GM19438 (cell line): Measurements from ENCODE around the gene ANO2.
"Not testable (repeated sequence)": the region's sequence is repeated elsewhere in the genome, so short reads cannot be mapped to it uniquely, and the experiment has no call there.

Experiments used
- ATAC-seq: cut with Tn5 transposase; IDR thresholded peaks from one replicate; pipeline ENCODE4 v1.9.1; 2021; ENCODE audit warnings: low read depth; ENCODE audit not compliant: unreplicated experiment

The ANO2 gene

DNA sequence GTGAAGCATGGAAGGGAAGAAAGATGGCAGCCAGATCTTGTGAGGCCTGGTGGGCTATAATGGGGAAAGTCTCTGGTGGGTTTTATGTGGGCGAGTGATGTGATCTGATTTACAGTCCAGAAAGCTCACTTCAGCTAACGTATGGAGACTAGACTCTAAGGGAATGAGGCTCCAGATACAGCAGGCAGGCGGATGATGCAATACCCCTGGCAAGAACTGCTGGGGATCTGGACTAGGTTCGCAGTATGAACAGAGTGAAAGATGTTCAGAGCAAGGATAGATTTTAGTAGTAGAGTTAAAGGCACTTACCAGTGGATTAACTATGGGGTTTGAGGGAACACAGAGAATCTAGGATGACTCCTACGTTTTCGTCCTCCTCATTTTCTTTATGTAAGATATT, 253.1 kb downstream of the ANO2 start:
- no peak for ATAC-seq

DNA sequence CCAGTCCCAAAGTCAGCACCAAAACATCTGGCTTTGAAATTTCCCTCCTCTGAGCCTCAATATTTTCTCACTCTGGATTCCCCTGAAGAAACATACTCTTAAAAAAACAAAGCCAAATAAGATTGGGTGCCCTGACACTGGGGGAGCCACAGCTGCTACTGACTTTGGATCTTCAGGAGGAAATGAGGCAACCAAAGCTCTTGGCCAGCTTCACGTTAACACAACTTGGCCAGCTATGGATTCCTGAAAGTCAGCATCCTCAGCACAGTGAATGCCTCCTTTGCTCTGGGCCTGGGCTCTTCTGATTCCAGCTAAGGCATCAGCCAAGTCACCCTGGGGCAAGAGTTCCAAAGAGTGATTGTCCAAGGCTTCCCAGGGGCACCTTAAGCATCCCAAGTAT, 254.8 kb downstream of the ANO2 start:
- no peak for ATAC-seq

DNA sequence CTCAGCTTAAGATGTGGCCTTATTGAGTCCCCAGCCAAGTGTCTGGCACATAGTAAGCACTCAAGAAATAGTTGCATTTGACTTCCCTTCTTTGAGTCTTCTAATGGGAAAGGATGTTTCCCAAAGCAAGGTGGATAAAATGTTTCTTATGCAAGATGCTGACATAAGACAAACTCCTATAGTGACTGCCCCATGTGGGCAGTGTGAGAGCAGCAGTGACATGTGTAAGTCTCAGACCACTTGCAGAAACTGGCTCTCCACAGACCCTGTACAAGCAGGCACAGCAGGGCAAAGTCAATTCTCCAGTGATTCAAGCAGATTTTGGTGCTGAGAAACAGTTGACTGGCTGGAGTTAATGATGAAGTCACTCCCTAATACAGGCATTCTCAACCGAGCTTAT, 255.3 kb downstream of the ANO2 start:
- ATAC-seq = no peak

DNA sequence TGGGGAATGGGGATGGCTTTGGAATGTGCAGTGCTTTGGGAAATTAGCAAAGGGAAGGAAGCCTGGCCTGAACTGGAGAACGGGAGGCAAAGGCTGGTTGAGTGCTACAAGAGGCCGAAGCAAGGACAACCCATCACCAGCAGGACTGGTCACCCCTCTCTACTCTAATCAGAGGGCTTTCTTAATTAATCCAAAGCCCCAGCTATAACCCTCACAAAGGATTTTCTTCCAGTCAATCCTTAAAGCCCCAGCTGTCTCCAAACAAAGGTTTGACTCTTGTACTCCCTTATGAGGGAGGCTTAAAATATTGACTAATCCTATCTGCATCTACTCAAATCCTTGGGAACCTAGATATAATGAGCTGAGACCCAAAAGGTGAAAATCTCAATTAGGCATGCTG, 256.8 kb downstream of the ANO2 start:
- ATAC-seq = no peak

DNA sequence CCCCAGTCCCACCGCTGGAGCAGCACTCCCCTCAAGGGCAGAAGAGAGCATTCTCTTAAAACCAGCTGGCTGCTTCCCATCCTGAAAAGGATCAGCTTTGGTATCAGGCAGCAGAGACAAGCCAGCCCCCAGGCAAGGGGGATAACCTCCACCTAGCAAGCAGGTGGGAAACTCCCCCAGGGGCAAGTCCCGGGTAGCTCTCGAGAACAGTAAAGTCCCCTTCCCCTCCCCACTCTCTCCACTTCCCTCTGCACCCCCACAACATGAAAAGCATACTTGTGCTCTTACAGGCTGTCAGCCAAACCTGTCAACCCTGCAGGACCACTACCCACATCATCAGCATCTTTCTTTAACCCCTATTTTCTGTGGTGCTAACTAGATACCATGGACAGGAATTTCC, 259.1 kb downstream of the ANO2 start:
- ATAC-seq = no peak

DNA sequence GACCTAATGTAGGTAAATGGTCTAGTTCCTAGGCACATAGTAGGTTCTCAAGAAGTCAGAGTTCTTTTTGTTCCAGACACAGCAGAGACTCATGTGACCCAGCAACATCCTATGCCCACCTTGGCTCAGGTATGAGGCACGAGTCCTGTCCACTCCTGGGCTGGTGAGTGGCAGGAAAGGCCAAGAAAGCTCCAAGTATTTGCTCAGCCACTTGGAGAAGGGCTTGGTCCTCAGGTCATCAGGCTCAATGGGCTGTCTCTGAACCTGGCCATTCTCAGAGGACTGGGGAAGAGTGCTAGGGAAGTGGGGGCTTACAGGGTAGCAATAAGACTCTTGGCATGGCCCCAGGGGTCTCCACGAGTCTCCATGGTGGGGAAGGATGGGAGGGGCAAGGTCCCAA, 260.1 kb downstream of the ANO2 start:
- no peak for ATAC-seq

DNA sequence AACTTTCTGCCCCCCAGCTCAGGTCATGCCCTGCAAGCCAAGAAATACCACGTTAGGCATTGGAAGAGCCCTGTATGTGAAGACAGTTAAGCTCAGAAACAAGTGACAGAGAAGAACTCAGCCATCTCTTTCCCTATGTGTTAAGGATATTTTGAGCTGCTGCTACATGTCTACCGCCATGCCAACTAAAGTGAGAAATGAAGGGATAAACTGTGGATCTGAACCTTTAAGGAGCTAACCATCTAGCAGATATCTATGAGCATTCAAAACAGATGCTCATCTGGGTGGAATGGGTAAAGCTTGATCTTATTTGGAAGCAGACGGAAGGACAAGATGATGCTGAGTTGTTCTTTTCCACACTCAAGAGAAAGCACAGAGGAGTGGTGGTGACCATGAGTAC, 262.5 kb downstream of the ANO2 start:
- ATAC-seq = no peak

DNA sequence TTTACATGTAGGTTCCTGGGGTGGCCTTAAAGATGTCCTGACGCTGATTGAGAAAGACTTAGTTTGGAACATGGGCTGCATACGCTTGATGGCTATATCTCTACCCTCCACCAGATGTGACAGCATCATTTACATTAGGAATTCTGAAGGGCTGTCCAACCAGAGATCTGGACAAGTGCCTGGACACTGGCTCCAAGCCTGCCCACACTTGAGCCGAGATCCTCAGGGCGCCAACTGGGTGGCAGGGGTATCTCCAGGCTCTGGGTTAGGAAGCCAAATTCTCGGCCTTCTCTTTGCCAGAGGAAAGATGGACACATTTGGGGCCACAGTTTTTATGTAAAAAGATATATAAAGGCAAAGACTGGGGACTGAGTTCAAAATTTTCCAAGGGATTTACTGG, 266.9 kb downstream of the ANO2 start:
- no peak for ATAC-seq

DNA sequence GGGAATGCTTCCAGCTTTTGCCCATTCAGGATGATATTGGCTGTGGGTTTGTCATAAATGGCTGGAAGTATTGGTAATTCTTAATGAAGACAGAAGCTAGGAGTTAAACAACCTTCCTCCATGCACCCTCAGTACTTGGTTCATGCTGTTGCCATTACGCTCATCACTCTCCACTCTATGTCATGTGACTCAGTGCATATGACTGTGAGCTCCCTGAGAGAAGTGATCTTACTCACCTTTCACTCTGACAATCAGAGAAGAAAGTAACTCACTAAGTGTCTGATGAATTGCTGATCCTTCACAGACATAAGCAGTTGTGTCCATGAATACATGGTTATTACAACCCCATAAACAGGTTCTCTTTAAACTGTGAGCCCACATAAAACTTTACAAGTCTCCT, 275.4 kb downstream of the ANO2 start:
- not testable (repeated sequence) for ATAC-seq

DNA sequence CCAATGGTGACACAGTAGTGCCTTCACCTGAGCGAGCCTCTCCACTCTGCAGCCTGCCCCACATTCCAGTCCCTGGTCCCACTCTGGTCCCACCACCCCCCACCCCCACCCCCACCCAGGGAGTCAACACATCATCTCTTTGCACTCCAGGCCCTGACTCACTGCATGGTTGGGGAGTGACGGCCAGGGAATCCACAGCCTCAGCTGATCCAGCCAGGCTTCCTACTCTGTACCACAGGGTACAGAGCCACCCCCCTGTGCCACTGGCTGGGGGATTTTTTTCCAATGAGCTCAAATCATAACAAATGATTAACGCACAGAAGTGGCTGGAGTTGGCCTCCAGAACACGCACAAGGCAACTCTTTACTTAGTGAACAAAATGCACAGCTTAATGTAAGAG, 279.4 kb downstream of the ANO2 start:
- ATAC-seq = no peak

DNA sequence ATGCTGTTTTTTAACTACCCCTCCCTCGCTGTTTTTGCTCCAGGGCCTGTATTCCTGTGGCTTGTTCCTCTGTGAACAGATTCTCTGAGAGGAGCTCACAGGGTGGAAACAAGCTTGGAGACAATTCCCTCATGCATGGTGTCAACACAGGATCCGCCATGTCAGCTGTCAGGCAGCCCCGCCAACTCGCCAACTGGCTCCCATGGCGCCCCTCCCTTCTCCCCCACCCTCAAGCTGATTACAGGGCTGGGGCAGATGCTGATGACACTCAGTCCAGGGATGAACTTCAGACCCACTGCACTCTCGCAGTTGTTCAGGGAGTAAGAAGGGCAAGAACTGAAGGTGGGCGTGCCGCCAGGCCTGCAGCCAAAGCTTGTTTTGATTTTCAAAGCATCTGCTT, 283.2 kb downstream of the ANO2 start:
- ATAC-seq = no peak

DNA sequence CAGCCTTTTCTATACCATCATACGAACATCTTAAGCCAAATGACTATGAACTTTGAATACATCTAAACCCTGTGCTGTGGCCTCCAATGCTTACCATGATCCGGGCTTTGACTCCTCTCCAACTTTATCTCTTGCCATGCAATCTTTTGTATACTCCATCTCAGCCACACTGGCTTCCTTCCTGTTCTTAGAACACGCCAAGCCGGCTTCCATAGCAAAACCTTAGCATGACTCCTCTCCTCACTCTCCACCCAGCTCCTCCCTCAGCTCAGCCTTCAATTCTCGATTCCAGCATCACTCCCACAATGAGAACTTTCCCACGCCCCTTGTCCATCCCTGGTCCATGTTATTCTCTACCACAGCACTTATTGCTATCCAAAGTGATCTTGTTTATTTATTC, 284.8 kb downstream of the ANO2 start:
- ATAC-seq = no peak

DNA sequence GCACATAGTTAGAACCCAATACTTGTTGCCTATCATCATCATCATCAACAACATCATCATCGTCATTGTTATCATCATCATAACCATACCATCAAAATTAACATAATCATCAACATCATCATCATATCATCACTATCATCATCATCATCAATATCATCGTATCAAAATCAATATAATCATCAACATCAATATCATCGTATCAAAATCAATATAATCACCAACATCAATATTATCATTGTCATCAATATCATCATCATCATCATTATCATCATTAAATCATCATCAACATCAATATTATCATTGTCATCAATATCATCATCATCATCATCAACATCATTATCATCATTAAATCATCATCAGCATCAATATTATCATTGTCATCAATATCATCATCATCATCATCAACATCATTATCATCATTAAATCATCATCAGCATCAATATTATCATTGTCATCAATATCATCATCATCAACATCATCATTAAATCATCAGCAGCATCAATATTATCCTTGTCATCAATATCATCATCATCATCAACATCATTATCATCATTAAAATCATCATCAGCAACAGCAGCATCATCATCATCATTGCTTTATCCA, 286.6 kb downstream of the ANO2 start:
- not testable (repeated sequence) for ATAC-seq

DNA sequence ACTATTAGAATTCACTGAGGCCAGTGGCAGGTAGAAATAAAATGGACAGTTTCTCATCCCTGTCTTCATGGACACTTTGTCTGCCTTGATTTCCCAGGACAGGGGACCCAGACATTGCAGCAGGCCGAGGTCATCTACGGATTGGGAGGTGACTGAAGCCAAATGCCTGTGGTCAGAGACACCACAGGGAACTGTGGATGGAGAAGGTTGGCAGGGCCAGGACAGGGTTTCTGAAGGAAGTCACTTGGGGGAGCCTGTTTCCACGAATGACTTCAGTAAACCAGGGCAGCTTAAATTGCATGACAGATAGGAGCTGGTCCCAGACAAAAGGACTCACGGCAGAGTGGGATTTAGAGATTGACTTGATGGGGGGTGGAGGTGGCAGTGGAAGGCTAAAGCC, 288.2 kb downstream of the ANO2 start:
- ATAC-seq = no peak

DNA sequence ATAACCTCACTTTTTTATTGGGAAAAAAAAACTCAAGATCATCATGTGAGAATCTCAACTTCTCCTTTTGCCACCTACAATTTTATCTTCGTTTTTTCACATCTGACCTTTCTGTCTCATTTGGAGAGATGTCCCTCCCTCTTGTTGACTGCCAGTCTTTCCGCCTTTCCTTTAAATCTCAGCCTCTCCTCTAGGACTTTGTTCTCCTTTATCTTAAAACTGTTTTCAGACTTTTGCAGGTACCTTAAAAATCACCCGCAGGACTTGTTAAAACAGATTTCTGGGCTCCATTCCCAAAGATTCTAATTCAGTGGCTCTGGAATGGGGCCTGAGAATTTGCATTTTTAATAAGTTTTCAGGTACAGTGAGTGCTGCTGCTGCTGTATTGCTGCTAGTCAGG, 289.9 kb downstream of the ANO2 start:
- no peak for ATAC-seq

DNA sequence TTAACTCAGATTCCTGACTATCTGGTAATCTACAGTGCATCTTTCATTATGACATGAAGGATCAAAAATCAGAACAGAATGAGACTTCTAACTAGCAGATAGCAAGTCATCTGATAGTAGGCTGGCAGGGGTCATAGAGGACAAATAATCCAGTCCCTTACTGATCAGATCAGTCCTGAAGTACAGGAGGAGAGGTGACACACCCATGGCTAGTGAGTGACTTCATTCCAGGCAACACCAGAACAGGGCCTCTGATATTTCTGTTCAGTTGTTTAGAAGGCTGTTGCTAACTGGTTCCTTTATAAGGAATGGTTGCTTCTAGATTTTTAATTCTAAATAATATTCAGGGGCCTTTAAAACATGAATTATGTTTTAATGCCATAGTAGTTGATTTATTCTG, 291.0 kb downstream of the ANO2 start:
- ATAC-seq = no peak

DNA sequence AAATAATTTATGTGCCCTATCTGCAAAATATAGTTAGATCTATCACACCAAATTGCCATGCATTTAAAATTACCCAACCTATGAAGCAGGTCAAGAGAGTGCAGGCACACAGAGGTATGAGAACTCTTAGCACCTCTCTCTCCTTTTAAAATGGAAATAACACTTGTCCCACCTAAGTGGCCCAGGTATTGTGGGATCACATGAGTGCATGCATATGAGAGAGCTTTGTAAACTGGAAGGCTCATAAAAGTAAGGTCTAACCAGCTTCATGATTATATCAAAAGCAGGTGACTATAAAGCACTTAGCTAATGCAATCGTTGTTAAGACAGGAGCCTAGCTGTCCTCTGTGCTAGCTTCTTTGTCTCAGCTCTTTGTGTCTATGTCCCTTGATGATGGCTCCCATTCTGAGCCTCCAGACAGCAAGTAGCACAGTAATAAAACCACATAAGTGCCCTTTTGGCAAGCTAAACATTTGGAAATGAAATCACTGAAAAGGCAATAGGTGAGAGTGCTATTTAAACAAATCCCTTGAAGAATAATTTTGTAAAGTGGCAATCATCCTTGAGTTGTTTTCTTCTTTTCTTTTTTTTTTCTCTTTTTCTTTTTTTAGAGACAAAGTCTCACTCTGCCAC, 294.1 kb downstream of the ANO2 start:
- ATAC-seq = no peak

DNA sequence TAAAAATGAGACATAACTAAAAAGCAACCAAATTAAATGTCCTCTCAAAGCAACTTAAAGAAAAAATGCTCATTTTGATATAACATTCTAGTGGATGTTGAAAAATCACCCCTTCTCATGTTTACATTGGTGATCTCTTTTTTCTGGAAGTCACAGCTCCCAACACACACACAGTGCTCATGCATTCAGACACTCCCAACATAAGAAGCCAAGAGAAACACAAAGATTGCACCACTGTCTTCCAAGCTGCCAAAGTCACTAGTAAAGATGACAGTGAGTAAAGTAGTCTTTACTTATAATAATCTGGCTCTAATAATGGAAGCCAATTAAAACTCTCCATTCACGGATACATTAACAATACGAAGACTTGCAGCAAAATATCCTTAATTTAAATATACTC, 294.8 kb downstream of the ANO2 start:
- no peak for ATAC-seq

DNA sequence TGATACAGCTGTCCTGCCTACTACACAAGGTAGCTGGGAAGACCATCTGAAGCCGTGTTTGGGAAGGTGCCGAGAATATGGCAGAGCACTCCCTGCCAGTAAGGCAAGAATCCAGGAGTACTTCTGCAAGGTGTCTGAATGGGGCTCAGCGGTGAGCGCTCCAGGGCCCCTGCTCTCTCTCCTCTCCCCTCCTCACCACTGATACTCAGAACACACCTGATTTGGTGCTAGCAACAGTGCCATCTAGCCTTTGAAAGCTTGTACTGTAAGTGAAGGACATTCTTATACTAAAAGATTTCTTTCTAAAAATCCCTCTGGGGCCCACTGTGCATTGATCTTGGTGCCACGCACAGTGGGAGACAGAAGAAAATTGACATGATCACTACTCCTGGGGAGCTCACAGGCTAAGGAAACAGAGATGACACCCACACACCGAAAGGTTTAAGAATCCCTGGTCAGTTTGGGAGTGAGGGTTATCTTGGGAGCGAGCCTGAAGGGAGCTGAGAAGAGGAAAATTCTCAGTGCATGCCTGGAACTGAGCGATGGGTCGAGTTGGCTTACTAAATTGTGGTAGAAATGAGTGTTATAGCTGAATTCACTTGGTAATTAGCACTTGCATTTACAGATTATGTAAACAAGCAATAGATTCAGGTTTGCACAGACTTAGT, 296.2 kb downstream of the ANO2 start:
- ATAC-seq = no peak

DNA sequence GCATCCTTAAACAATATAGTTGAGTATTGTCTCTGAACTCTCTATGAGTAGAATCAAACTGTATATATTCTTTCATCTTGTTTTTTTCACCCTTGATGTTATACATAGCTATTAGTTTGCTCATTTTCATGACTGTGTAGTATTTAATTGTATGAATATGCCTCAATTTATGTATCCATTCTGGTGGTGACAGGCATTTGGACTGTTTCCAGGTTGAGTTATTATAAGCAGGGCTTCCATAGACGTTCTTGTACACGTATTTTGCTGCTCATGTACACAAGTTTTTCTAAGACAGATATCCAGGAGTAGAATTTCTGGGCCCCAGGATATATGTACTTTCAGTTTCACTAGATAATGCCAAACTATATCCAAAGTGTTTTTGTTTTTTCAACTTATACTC, 301.8 kb downstream of the ANO2 start:
- no peak for ATAC-seq

DNA sequence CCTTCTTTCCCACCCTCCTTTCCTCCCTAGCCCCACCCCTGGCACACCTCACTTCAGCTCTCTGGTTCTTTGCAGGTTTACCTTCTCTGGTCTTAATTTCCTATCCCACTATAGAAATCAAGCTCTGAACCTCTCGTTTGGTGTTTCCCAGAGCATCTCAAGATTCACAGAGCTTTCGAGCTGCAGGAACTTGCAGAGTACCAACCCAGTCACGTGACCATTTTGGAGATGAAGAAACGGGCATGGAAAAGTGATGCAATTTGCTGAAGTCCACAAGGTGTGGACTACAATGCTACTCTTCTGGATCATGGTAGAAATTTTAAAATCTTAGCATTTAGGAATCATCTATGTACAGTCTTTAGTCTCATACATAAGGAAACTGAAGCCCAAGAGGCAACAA, 307.4 kb downstream of the ANO2 start:
- ATAC-seq = no peak

DNA sequence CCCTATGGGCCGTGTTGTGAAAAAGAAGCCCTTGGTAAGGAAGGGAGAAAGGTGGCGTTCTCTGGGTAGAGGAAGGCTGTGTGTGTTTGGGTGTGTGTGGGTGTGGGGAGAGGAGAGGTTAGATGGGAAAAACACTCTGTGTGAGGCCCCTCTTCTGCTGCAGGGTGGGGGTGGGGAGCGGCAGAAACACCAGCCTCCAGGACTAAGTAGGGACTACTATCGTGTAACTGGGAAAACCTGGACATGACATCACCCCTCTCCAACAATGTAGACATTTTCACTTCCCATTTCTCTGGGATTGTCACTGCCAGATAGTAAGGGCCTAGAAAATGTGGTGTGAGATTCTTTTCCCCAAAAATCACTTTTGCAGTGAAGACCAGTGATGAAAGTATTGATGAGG, 308.2 kb downstream of the ANO2 start:
- ATAC-seq = no peak
